UCSD-AML1 (cell line): ENCODE measurements around the gene GRXCR1.

Experiments
- DNase-seq: peaks from one replicate; lab custom pipeline; 2025; ENCODE audit not compliant: unreplicated experiment; lab: John Stamatoyannopoulos, UW

GRXCR1 gene

DNA sequence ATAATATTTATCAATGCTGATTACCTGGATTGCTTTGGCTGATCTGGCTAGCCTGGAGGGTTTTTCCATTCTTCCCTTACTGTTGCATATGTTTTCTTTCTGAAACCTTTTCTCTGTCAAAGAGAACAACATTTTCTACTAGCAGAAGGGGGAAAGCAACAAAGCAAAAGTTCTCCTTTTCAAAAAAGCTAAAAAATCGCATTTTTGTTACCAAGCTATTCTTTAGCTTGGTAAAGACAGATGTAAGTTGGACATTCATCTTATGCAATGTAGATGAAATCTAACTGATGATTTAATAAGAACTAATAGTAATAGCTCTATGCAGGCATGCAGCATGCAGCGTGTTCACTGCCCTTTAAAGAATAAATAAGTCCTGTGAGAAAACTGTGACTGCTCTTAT is at the start of gene GRXCR1:
TSS of gene GRXCR1 (plus strand) at position 301 of the 400 bp plus-strand sequence. CDS start 554 bp downstream, outside the sequence.
- no peak for DNase-seq

DNA sequence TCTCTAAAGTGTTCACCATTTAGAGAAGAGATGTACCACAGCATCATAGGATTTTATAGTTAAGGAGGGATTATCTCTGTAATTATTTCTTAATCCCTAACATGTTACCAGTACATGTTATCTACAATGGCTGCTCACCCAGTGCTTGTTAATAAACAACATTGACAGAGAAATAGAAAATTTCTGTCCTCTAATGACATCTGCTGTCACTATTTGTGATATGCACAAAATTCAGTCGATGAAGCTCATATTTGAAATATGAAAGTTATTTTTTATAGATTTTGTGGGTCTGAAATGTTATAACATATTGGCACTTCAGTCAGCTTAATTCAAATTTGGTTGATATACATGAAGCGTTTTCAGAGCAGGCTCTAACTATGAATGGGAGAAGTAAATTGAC is 48.8 kb upstream of the GRXCR1 start:
- DNase-seq = no peak

DNA sequence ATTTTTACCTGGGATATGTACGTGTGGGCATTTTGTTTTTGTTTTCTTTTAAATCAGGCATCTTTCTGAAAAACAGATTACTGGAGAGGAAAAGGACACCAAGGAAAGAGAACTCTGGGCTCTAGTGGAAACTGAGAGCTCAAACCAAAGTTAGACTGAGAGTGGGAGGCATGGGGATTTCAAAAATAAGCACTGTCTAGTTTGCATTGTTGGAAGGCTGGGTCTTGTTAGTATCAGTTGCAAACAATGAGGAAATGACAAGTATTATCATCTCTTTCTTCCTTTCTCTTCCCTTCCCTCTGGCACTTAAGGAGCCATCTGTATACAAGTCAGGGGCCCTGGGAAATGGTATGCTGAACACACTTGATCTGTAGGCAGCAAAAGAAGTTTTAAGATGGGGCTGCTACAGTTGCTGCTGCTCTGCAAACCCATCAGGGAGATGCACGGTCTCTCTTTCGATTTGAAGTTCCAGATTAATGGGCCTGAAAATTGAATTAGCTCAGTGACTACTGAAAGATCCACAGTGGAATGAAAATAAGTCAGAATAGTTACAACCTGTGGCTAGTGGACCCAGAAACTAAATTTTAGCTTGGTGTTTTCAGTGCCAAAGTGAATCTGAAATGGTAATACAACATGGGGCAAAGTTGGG is 48.0 kb upstream of the GRXCR1 start:
- no peak for DNase-seq

DNA sequence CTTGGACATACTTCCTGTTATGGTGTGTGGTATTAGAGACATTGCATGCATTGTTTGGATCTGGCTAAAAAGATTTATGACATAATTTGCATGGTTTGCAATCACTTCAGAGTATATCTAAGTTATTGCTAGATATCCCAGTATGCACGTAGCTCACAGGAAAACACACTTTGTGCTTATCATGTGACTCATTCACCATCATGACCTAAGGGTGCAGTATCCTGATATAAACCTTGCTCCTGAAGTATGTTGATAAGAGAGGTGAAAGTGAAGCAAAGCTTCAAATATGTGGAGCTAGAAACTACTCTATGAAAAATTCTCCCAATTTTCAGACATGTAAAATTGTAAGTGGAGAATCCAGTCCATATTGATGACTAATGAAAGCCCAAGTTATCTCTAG is 46.9 kb upstream of the GRXCR1 start:
- DNase-seq = no peak

DNA sequence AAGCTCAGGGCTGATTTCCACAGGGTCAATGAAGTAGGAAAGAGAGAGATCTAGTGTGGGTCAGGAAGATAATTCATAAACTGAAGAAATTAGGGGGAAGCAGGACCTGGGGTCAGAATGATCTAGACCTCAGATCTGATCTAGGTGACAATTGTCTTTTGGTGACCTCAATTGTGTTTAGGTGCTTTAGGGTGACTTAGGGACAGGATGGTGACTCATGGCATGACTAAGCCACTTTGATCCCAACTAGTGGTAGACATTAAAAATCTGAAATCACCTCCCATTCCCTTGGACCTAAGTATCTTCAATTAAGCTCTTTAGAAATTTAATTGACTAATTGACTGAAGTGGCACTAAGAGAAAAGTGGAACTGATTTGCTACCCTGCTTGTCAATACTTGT is 36.7 kb upstream of the GRXCR1 start:
- DNase-seq = no peak

DNA sequence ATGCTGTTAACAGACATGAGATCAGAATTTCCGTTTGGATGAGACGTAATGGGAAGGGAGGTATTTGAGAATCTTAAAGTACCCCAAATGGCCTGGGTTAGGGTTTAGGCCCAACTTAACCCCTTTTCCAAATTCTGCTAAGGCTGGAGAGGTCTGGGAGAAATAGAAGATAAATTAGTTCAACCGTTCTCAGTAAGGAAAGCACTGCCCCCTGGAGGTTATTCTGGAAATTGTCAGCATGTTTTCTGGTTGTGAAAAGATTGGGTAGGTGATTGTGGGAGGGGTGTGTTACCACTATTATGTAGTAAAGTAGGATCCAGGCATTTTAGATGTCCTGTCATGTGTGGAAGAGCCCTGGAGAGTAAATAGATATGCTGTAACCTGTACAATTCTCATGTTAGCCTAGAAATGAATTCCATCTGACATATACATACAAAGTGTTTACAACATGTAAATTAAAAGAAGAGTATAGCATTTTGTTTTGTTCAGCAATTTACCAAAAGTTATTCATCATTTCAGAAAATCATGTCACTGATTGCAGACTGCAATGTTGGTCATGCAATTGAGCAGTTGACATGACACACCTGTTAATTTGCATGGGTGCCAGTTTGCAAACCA is 26.8 kb upstream of the GRXCR1 start:
- no peak for DNase-seq

DNA sequence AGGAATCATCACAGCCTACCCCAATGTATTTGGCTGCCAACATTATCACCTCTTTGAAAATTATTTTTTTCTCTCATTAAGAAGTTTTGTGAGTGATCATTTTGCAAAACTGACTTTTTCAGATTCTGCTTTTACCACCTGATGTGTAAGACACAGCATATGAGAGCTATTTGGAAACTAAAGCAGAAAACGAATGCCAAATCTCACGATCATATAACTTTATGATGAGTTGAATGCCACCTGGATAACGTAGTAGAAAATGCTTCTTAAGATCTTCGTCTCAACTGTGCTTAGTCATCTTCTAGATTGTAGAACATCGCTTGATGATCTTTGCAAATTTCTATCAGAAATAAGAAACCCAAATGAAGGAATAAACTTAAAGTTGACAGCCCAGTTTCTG is 21.3 kb upstream of the GRXCR1 start:
- no peak for DNase-seq

DNA sequence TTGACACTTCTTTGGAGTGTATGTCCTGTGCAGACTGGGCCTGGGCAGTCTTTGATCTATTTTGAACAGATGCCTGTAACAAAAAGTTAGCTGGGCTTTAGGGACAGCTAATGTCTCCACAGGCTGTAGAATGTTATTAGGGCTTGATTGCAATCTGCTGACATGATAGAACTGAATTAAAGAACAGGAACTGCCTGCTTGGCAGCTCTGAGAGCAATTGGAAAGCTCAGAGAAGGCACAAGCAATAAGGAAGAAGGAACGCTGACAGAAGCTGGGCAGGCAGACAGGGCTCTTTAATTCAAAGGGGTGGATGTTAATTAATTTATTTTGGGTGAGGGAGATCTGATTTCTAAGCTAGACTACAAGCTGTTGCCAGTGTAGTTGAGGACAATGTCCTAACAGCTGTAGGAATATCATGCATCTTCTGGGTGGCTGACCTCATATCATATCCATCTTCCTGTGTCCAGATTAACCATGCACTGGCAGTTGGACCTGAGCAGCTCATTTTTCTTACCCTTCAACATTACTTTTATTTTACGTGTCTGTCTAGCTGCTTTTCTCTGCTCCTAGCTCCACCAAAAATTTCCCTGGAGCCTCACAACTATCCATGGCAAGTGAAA is 20.7 kb upstream of the GRXCR1 start:
- no peak for DNase-seq

DNA sequence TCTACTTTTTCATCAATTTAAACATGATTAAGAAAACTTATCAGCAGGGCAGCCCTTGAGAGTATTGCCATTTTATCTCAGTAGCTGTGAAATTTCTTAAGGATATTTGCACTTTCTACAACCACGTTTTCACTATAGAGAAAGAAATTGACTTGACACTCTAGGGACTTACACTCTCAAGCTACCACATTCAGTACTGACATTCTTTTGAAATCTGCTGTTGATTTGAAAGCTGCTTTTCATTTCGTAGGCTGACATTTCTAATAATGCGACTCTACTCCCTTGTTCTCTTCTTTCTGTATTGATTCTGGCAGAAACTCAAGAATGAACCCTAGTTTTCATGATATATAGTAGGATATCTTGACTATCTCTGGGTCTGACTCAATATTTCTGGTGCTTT is 13.7 kb upstream of the GRXCR1 start:
- no peak for DNase-seq

DNA sequence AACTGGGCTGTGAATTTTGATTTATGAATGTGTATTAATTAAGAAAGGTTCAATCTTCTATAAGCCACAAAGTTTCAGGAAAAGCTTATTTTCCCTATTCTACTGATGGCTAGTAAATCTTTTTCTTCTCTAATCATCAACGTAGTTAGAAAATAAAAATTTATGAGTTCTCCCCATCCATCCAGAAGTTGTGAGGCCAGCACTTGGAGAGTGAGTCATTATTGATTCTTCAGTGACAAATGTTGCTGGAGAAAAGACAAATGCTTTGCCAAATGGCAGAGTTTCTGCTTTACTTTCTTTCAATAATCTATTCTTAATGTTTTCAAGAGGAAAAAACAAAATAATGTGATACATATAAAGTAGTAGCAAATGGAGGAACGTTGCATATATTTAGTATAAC is 11.3 kb upstream of the GRXCR1 start:
- DNase-seq = no peak

DNA sequence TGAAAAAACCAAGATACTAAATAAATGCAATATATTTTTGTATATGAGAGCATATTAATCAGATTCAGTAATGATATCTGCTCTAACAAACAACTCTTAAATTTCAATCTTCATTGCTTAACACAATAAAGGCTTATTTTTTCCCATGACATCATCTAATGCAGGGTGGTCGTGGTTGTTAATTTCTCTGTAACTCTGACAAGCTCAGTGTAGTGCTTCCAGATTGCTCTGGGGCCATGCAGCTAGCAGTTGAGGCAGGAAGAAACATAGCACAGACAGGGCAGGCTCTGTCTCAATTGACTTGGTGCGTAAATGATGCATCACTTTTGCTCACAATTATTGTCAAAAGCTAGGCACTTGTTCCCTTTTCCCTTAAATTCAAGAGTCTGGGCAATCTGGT is 869 bp upstream of the GRXCR1 start:
- no peak for DNase-seq

DNA sequence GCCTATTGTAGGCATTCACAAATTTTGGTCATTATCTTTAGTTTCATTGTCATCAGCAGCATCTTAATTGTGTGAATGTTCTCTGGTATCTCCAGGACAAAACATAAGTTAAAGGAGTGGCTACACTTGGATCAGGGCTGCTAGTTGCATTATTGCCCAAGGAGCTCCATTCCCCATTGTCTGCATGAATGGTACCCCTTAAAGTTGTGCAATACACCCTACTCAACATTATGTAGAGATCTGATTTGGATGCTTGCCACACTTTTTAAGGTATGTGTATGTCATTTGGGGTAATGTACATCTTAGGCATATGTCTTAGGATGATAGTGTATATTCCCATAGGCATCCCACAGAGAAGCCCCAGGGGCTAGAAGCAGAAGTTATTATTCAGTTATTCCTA is 2.9 kb downstream of the GRXCR1 start:
- no peak for DNase-seq

DNA sequence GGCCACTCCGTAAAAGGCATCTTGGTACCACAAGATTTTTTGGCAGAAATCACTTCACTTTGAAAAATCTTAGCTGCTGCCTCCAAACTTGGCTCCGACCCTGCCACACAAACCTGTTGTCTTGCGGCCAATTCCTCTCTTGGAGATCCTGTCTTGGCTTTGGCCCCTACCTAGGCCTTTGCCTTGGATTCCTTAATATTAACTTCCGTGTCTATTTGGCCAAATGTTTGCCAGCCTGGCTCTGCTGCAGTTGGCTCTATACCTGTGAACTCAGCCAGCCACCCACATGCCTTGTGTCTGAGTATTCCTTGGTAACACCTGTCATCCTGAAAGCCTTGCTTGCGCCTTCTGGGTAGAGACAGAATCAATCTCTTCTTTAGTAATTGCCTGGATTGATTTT is 12.5 kb downstream of the GRXCR1 start:
- no peak for DNase-seq

DNA sequence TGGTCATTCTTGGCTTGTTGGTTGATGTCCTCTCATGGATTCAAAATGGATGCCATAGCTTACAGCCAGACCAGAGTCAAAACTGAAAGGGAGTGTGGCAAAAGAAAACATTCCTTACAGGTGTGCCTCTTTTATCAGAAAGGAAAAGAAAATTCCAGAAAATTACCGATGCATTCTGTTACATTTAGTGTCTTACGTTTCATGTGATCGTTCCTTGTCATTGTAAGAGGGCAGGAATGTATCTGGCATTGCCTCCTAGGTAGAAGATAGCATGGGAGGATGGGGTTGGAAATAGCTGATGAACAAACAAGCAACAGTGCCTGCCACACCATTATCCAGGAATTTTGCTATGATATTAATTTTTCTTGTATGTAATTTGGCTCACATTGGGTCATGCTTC is 13.1 kb downstream of the GRXCR1 start:
- DNase-seq = no peak

DNA sequence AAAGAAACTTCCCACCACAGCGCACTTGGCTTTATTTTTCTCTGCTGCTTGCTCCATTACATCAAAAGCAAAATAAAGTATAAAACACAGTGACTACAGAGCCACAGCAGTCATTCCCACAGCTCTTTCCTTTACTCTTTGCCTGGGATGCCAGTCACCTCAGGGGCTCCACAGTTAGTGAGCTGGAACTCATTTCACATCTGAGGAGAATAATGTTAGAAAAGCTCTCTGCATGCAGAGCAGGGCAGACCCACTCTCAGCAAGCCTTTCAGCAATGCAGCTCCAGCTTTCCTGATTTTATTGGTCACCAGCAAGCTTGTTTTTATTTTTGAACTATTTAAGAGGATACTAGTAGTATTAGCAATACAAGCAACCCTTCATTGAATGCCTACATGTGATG is 13.8 kb downstream of the GRXCR1 start:
- no peak for DNase-seq

DNA sequence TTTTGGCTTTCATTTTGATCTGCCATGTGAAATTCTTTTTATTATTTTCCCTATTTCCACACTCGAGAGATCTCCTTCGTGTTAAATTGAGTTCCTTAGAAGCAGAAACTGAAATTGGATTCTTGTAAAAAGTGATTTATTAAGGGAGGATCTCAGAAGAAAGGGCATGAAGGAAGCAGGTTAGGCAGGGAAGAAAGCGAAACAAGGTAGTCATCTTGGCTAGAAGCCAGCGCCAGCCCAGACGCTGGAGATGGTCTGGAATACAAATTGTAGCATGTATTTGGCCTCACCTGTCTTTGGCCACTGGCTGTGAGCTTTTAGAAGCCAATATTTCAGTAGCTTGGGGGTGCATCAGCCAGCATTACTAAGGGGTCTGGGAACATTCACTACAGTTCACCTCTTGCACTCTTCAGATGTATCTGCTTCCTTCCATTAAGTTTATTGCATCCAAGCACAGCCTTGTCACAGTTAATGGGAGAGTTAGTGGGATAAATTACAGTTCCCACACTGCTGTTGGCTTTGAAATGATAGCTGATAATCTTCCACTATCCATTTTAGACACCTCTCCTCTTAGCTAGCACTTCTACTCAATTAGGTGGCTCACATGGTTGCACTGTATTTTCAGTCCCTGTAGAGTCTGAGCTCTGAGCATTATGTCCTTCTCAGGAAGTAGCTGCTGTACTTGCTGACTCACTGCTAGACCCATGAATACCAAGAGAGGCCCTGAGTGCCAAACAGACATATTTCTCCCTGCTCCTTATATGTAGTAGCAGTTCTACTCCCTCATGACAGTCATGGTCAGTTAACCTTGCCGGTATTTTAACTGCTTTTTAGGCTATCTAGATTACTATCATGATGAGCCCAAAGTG is 14.6 kb downstream of the GRXCR1 start:
- no peak for DNase-seq

DNA sequence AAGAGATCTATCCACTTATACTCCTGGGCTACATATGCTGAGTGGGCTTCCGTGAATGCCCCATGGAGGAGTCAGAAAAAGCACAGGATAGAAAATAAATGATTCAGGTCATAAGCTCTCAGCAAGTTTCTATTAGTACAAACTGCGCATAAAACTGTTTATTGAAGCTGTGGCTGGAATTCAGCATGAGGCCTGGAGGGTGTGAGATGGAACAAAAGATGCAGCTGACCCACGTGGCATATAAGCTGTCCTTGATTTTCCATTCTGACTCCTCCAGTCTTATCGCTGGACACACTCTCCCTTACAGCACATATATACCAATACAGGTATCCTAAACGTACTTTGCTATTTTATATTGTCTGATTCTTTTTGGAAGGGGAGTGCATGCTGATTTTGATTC is 17.9 kb downstream of the GRXCR1 start:
- DNase-seq = no peak

DNA sequence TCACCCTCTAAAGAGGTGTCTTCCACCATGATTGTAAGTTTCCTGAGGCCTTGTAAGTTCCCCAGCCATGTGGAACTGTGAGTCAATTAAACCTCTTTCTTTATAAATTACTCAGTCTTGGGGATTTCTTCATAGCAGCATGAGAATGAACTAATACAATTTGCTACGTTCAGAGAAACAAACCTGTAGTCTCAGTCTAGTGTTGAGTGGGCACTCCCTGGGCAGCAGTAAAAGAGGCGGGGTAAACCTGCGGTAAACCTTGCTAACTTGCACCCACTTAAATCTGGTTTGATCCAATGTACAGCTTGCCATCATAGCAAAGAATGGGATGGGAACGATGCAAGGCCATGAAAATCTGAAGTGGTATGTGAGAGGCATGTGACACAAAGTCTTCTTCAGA is 22.4 kb downstream of the GRXCR1 start:
- DNase-seq = no peak

DNA sequence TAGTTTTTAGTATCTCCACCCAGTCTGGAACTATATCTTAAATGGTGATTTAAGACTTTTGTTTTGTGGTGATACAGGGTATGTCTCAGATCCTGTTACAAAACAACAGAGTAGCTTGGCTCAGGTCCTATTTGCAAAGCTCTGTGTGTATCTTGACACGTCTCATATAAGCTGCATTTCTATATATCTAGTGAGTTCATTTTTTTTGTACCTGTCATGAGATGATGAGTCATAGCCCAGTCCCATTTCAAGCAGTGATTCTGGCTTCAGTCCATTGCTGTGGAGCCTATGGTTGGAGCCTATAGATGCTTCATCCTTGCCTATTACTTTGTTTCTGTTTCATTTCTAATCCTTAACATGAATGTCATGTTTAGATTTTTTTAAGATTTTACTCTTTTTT is 23.0 kb downstream of the GRXCR1 start:
- no peak for DNase-seq

DNA sequence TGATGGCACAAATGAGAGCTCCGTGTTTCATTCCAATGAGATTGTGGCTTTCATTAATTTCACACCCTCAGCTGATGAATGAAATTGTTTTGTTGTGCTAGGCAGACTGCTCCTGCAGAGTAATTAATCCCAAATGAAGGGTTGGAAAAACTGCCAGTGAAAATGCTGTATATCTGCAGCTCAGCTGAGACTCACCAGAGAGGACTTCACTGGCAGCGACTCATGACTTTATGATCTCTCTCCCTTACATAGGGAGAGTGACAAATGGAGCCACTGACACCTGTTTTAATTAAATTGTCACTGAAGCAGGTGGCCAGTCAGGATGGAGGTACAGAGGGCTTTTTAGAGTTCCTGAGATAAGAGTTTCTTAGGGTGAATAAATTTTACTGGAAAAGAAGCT is 24.8 kb downstream of the GRXCR1 start:
- no peak for DNase-seq

DNA sequence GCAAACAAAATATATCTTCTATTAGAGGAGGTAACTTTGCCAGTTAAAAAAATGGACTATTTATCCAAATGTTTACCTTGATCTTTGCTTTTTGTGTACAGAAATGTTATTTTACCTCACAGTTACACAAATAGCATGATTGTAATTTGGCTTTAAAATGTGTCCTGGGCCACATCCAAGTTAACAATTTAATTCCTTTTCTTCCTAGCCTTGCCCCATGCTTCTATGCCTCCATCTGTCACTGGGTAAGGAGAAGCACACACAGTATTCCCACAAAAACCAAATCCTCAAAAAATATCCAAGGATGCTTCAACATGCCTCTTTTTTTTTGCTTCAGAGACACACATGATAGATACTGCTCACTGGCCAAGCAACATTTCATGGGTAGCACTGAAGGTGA is 30.9 kb downstream of the GRXCR1 start:
- DNase-seq = no peak

DNA sequence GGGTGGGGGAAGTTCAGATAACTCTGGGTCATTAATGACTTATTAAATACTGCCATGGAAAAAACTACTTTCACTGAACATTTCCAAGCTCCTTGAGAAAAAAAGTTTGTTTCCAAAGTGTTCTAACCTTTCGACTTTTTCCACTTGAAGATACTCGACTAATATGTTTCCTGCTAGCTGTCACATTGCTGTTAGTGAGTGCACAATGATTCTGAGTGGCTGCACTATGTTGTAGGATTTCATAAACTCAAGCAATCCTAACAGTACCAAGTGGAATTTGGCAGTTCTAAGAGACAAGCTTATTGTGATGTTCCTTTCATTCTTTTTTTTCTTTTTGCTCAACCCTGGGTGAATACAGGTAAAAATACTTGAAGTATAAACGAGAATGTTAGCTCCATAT is 33.4 kb downstream of the GRXCR1 start:
- no peak for DNase-seq
